AG04450 (cell line): ENCODE data around the gene MGA. TPM values are rescaled to one million over a fixed set of nuclear protein-coding genes. Genes with fewer than 3 reads are reported as not detected.
A peak's percentile ranks its signal among the peaks of the same experiment; 100 is the strongest.

Experiments
- CTCF ChIA-PET: fragments of 300-600, 350-600 bp; formaldehyde crosslinking; extraction: SDS; loops from one replicate; lab custom pipeline; 2022; ENCODE audit warnings: antibody characterized with exemption, inconsistent platforms; lab: Charles Lee
- POLR2A ChIA-PET: fragments of 350-600 bp; formaldehyde crosslinking; extraction: SDS; loops from one replicate; lab custom pipeline; 2021; ENCODE audit warnings: antibody characterized with exemption, inconsistent platforms; lab: Yijun Ruan, JAX
- DNase-seq: peaks from one replicate; pipeline ENCODE4 v3.0.0-alpha.2; 2011; ENCODE audit warnings: low read depth, low spot score
- H3K27ac ChIP-seq: one replicate; pipeline ENCODE4 v1.5.1; 2012; ENCODE audit warnings: low read depth, low read length, control low read depth
- H3K27me3 ChIP-seq: one replicate; pipeline ENCODE4 v1.6.0; 2012; ENCODE audit warnings: low read length; ENCODE audit not compliant: control insufficient read depth, insufficient read depth
- H3K4me3 ChIP-seq: 2 replicates; pipeline ENCODE4 v1.5.1; 2011; ENCODE audit warnings: mild to moderate bottlenecking, low read depth, low read length, control low read depth
- H3K9me3 ChIP-seq: 2 replicates; pipeline ENCODE4 v1.5.1; 2012; ENCODE audit warnings: low read length; ENCODE audit not compliant: control insufficient read depth, insufficient read depth
- polyA plus RNA-seq: library from polyadenylated mRNA; depleted of rRNA; stranded (reverse); fragments of >200 nt; gene quantifications from 2 replicates; pipeline ENCODE4 v1.2.3, GENCODE V29; 2011
- TF ChIP-seq, protein P1 (sequence below): IDR thresholded peaks from 2 replicates; pipeline ENCODE4 v1.5.1; 2011; ENCODE audit warnings: low read depth, low read length, control low read depth, inconsistent platforms

The MGA gene
- polyA plus RNA-seq, 1 experiment = 9.7 TPM

GRCh38 chr15:41778521-41778920, 118.3 kb downstream of the MGA start:
- ChIA-PET POLR2A (no interaction called here), CTCF (interaction anchor here (1.2 to 13.1 kb wide), 3 partner anchors 15 to 221 kb away, joined by 3 to 362 read pairs (median 3); no protein-coding TSS in a partner anchor)
- Histone ChIP-seq H3K4me3 (no peak overlapping the region; the same call in 1 of the 2 replicates), H3K9me3 (no peaks in the 10 kb centered on the region; the same call in 1 of the 2 replicates), H3K27me3 (no peaks in the 10 kb centered on the region), H3K27ac (no peak overlapping the region)
- DNase-seq = no peak
- TF ChIP-seq, protein P1, sequence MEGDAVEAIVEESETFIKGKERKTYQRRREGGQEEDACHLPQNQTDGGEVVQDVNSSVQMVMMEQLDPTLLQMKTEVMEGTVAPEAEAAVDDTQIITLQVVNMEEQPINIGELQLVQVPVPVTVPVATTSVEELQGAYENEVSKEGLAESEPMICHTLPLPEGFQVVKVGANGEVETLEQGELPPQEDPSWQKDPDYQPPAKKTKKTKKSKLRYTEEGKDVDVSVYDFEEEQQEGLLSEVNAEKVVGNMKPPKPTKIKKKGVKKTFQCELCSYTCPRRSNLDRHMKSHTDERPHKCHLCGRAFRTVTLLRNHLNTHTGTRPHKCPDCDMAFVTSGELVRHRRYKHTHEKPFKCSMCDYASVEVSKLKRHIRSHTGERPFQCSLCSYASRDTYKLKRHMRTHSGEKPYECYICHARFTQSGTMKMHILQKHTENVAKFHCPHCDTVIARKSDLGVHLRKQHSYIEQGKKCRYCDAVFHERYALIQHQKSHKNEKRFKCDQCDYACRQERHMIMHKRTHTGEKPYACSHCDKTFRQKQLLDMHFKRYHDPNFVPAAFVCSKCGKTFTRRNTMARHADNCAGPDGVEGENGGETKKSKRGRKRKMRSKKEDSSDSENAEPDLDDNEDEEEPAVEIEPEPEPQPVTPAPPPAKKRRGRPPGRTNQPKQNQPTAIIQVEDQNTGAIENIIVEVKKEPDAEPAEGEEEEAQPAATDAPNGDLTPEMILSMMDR = no peak

GRCh38 chr15:41779662-41780157, 119.5 kb downstream of the MGA start:
- Histone ChIP-seq H3K4me3 (no peak overlapping the region), H3K27me3 (no peaks in the 10 kb centered on the region), H3K9me3 (no peaks in the 10 kb centered on the region; the same call in 1 of the 2 replicates), H3K27ac (peak overlapping the region; percentile 59)
- TF ChIP-seq, protein P1 = no peak
- ChIA-PET POLR2A (interaction anchor here (1.1 to 1.2 kb wide), 2 partner anchors 9 to 12 kb away, joined by 3 read pairs; no protein-coding TSS in a partner anchor), CTCF (interaction anchor here (13.1 kb wide), 1 partner anchor 27 kb away, joined by 362 read pairs; no protein-coding TSS in a partner anchor)
- DNase-seq = no peak

DNA sequence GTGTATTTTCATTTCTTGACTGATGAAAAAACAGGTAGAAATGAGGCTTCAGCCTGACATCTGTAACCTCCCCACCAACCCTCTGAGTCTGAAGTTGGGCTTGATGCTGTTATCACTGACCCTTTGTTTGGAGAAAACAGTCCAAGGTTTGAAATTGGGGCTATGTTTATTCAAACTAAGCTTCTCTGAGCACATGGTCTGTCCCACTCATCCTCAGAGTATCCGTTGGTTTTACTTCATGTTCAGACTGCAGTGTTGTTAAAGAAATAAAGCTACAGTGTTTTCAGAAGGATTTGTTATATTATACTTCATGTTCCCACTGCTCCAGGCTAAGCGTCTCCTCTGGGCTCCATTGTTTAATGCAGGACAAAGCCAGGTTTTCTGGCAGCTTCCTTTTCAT, 120.1 kb downstream of the MGA start:
- Histone ChIP-seq H3K27me3 (no peaks in the 10 kb centered on the region), H3K9me3 (no peaks in the 10 kb centered on the region), H3K27ac (peak overlapping the region; percentile 59), H3K4me3 (no peak overlapping the region)
- DNase-seq = peak; percentile 54
- CTCF ChIA-PET = interaction anchor here (0.6 to 13.1 kb wide), 2 partner anchors 26 to 193 kb away, joined by 3 to 362 read pairs; no protein-coding TSS in a partner anchor
- POLR2A ChIA-PET = interaction anchor here (0.6 to 1.2 kb wide), 5 partner anchors 9 to 290 kb away, joined by 3 to 4 read pairs (median 3); no protein-coding TSS in a partner anchor
- TF ChIP-seq, protein P1 = no peak

- H3K27ac ChIP-seq = no peak overlapping the region
Observed at GRCh38 chr15:41780727-41781126, 120.5 kb downstream of the MGA start.

More at GRCh38 chr15:41780727-41781126, 120.5 kb downstream of the MGA start:
- CTCF ChIA-PET = interaction anchor here (0.6 to 13.1 kb wide), 2 partner anchors 26 to 194 kb away, joined by 3 to 362 read pairs; no protein-coding TSS in a partner anchor
- no peak overlapping the region for H3K4me3 ChIP-seq
- no peaks in the 10 kb centered on the region for H3K9me3 ChIP-seq
- no peak for DNase-seq
- no peaks in the 10 kb centered on the region for H3K27me3 ChIP-seq
- POLR2A ChIA-PET = interaction anchor here (0.6 to 1.2 kb wide), 5 partner anchors 8 to 290 kb away, joined by 3 to 4 read pairs (median 3); no protein-coding TSS in a partner anchor
- TF ChIP-seq, protein P1 = no peak
